Measurements from ENCODE around the gene FAM181A.

Gene FAM181A

DNA sequence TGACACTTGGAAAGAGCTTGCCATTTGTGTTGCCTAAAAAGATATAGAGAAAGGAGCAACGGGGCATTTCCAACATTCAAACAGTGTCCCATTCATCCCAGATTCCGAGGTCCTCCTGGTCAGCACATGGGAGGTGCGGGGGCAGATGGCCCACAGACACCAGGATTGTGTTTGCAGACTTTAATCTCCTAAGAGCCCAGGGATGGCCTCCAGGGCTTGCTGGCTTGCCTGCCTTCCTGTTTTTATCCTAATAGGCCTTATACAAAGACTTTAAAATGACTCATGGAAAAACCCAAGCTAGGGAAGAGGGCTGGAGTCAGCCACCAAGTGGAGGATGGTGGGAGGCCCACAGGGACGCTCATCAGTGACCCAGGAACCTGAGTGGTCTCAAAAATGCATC is 21.5 kb upstream of the FAM181A start:
- no peak for DNase-seq

GRCh38 chr14:93906341-93907329 is 20.5 kb upstream of the FAM181A start:
- DNase-seq = peak; percentile 29

GRCh38 chr14:93909429-93910128 is 17.6 kb upstream of the FAM181A start:
- no peak for DNase-seq

DNA sequence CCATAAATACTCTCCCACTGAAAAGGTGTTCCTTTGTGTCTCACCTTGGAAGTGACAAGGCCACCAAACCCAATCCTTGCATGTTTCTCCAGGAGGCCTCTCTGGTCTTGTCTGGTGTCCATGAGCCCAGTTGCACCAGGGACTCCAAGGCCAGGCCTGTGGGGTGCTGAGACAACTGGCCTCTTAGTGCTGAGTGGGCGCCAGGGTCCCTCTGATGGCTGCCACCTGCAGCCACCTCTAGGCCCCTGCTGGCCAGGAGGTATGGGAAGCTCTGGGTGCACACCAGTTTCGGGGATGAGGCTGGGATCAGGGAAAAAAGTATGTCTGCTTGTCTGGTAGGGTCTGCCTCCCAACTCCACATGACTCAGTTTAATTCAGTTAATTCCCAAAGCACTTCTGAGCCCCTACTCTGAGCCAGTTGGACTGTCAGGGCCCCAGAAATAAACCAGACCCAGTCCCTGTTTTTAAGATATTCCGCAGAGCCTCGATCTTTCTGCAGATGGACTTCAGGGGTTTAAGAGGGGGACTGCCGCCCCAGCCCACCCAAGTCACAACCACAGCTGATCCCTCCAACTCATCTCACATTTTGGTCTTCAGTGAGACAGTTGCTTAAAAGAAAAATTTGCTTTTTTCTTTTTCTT is 15.0 kb upstream of the FAM181A start:
- no peak for DNase-seq

DNA sequence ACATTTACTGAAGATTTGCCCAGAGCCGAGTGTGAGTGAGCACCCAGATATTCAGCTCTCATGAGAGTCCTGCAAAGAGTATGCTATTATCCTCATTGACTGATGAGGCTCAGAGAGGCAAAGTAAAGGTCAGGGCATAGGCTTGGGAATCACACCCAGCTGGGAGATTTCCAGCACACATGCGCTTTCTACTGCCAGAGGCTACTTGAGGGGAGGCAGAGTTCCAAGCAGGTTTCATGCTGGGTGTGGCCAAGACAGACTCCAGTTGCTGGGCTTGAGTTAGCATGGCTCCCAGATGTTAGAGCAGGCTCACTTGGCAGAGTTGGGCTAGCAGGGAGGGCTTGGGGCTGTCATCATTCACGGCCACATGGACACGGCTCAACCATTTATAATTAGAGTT is 14.4 kb upstream of the FAM181A start:
- no peak for DNase-seq

GRCh38 chr14:93914278-93914677 is 12.9 kb upstream of the FAM181A start:
- DNase-seq = no peak

GRCh38 chr14:93915070-93915705 is 12.0 kb upstream of the FAM181A start:
- no peak for DNase-seq

- DNase-seq = no peak
Measured at GRCh38 chr14:93915800-93916199, 11.3 kb upstream of the FAM181A start.

DNA sequence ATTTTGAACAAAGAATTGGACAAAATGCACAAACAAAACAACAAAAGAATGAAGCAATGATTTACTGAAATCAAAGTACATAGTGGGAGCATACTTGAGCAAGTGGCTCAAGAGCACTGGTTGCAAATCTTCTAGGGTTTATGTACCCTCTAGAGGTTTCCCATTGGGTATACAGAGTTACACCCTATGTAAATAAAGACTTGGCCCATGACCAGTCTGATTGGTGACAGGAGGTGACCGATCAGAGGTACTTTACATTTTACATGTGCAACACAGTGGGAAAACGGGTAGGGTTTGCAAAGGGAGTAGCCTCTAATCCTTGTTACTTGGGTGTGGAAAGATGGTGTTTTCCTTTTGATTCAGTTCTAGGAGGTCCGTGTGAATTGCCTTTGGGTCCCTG is 10.6 kb upstream of the FAM181A start:
- no peak for DNase-seq

DNA sequence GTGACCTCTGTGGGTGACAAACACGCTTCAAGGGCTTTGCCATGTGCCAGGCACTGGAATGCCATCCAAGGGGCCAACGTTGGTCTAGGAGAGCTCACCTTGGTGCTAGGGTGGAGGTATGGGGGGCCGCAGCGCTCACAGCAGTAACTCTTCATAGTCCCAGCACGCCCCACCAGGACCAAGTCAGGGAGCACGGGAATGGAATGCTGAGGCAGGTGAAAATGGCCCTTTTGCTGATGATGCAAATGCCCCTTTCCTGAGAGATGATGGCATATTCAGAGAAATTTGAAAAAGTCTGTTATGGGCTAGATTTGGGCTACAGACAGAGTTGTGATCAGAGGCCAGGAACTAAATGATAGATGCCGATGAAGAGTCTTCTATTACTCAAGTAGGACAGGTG is 10.0 kb upstream of the FAM181A start:
- no peak for DNase-seq

GRCh38 chr14:93921001-93921806 is 5.9 kb upstream of the FAM181A start:
- no peak for DNase-seq

- DNase-seq = no peak
Measured at GRCh38 chr14:93923626-93924025, 3.5 kb upstream of the FAM181A start.

DNA sequence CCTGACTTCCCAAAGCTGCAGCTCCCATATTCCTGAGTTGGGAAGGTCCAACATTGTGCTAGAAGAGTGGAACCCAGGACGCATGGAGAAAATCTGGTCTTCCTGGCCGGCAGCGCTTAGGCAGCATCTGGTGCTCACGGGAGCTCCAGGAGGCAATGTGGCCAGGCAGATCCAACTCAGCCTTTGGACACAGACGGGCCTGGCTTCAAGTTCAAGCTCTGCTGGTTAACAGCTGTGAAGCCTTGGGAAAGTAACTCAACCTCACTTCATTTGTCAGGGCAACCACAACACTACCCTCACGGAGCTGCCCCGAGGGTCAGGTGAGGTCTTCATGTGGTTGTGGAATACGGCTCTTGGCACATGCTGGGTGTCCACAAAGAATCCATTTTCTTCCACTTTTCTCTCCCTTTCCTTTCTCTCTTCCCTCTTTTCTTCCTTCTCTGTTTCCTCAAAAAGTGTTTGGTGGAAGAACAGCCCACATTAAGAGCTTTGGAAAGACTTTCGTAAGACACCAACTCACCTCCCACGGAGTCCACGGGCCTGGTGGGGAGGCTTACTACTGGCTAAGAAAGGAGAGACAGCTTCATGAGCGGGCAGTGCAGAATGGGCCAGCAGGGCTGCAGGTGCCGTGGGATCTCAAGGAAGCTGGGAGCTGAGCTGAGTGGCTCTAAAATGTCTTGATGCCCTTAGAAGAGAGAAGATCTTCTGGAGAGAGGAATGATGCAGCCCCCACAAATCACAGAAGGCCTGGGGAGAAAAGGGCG is 2.4 kb upstream of the FAM181A start:
- no peak for DNase-seq

DNA sequence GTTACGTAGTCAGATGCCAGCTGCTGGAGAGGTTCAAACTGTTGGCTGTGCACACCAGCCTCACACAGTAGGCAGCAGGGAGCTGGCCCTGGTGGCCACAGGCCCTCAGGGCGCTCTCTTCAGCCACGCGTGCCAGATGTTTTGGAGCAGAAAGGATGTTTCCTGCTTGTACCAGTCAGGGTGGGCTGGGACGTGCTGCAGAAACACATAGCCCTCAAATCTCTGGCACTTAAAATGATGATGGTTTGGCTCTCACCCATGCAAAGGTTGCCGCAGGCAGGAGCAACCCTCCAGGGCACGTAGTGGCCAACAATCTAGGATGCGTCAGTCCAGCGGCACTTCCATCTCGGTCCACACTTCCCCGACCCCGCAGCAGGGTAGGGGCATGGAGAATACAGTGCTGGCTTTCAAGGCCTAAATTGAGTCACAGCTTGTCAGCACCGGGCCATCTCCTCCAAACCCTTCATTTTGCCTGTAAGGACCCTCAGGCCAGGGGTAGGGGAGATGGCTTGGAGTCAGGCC is 1.7 kb upstream of the FAM181A start:
- no peak for DNase-seq

DNA sequence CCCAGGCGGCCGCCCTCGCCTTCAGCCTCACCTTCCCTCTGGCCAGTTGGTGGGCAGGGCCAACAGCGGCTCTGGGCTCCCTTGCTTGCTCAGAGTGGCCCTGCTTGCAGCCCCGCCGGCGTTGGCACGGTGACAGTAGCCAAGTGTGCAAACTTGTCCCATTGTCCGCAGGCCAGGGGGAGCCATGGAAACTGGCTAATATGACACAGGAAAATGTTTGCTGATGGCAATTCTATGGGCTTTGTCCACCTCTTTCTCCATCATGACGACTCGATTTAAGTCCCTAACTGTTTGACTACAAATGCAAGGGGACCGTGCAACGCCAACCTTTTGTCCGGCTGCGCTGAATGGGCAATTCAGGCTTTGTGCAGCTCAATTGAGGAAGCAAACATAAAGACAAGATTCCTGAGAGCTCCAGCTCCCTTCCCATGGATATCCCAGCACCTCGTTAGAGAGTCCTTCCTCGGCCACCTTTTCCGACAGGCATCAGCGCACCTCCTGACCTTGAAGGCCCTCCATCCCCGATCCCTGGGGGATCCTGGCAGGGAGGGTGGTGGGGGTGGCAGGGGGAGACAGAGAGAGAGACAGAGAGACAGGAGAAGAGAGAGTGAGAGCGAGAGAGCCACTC is 785 bp upstream of the FAM181A start:
- peak; percentile 53 for DNase-seq

DNA sequence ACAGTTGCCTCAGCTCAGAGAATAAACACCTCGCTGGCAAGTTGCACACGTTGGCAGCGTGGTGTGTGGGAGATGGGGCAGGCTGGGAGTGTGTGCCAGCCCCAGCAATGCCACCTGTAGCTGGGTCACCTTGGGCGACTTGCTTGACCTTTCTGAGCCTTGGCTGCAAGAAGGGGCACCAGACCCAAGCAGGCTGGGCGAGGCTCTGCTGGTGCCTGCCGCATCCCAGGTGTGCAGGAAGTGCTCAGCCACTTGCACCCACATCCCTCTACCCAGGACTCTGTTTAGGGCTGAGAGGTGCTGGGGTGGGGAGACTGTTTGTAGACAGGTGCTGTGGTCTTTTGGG is 629 bp downstream of the FAM181A start:
- no peak for DNase-seq

DNA sequence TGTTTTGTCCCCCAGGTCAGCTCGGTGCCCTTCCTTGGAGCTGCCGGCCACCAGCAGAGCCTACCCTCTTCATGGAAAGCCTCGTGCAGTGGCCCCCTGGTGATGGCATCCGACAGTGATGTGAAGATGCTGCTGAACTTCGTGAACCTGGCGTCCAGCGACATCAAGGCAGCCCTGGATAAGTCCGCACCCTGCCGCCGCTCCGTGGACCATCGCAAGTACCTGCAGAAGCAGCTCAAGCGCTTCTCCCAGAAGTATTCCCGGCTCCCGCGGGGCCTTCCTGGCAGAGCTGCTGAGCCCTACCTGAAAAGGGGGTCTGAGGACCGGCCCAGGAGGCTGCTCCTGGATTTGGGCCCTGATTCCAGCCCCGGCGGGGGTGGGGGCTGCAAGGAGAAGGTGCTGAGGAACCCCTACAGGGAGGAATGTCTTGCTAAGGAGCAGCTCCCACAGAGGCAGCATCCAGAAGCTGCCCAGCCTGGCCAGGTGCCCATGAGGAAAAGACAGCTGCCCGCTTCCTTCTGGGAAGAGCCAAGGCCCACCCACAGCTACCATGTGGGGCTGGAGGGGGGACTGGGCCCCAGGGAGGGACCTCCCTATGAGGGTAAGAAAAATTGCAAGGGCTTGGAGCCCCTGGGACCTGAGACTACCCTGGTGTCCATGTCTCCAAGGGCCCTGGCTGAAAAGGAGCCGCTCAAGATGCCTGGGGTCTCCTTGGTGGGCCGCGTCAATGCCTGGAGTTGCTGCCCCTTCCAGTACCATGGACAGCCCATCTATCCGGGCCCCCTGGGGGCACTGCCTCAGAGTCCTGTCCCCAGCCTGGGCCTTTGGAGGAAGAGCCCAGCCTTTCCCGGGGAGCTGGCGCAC is 1.3 kb downstream of the FAM181A start:
- DNase-seq = no peak

DNA sequence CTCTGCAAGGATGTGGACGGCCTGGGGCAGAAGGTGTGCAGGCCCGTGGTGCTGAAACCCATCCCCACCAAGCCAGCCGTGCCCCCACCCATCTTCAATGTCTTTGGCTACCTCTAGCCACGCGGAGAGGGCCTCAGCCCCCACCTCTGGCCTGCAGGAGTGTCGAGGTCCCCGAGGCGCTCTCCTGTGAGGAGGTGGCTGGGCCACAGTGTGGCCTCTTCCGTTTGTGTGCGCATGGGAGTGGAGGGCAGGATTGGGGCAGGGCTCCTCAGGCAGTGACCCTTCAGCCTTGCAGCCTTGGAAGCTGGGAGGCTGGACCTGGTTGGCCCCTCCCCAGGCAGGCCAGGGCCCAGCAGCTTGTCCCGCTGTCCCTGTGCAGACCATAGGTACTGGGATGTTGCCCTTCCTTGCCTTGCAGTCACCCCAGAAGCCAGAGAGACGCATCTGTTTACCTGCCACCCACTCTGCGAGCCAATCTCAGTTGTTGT is 1.9 kb downstream of the FAM181A start:
- no peak for DNase-seq

- DNase-seq = no peak
Measured at GRCh38 chr14:93929657-93930056, 2.5 kb downstream of the FAM181A start.
